ENCODE results near the gene GPR42.
"Not testable (repeated sequence)": the region's sequence is repeated elsewhere in the genome, so short reads cannot be mapped to it uniquely, and the experiment has no call there.

GPR42 gene

GRCh38 chr19:35396240-35396885 is 25.5 kb downstream of the GPR42 start:
- DNase-seq: no peak

GRCh38 chr19:35397064-35397463 is 26.2 kb downstream of the GPR42 start:
- no peak for DNase-seq

DNA sequence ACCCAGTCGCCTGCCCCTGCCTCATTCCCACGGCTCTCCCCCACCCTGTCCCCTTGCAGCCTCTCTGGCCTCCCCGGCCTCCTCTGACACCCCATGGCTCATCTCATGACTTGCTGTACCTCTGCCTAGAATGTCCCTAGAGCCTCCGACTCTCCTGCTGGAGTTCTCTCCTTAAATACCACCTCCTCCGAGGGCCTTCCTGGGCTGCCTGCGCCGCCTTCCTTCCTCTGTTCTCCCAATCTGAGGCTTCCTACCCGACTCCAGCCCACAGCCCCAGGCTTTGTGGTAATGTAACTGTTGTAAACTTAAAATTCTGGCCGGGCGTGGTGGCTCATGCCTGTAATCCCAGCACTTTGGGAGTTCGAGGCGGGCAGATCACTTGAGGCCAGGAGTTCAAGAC is 27.7 kb downstream of the GPR42 start:
- no peak for DNase-seq

- DNase-seq: no peak
Observed at GRCh38 chr19:35399231-35399630, 28.4 kb downstream of the GPR42 start.

GRCh38 chr19:35399948-35400772 is 29.3 kb downstream of the GPR42 start:
- no peak for DNase-seq

DNA sequence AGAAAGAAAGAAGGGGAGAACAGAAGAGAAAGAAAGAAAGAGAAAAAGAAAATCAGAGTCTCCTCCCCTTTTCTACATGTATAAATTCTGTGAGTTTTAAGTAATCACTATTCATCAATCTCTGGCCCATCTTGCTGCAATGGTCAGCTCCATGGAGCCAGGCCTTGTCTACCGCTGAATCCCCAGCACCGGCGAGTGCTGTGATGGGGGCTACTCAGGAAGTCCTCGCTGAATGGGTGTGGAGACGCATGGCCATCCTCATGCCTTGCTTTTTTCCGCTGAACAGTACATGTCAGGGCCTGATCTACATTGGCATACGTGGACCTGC is 29.9 kb downstream of the GPR42 start:
- DNase-seq: no peak

- not testable (repeated sequence) for DNase-seq
Observed at GRCh38 chr19:35401416-35401815, 30.5 kb downstream of the GPR42 start.

DNA sequence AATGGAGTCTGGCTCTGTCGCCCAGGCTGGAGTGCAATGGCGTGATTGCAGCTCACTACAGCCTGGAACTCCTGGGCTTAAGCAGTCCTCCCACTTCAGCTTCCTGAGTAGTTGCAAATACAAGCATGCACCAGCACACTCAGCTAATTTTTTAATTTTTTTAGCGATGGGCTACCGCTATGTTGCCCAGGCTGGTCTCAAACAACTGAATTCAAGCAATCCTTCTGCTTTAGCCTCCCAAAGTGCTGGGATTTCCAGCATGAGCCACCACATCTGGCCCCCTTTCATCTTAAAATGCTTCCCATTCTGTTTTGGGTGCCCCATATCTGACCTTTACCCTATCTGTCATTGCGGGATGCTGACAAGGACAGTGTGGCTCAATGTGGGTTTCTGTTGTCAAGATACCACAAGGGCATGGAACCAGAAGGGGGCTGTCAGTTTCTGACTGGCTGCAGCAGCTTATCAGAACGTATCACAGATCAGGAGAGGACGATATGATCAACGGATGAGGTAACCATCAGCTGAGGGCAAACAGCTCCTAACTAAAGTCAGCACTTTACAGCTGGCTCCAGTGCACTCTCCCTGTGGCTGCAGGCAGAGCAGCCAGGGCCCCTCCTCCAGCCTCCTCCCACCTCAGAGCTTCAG is 32.4 kb downstream of the GPR42 start:
- DNase-seq: no peak

GRCh38 chr19:35404879-35405622 is 34.2 kb downstream of the GPR42 start:
- DNase-seq: peak; percentile 47 to 69

DNA sequence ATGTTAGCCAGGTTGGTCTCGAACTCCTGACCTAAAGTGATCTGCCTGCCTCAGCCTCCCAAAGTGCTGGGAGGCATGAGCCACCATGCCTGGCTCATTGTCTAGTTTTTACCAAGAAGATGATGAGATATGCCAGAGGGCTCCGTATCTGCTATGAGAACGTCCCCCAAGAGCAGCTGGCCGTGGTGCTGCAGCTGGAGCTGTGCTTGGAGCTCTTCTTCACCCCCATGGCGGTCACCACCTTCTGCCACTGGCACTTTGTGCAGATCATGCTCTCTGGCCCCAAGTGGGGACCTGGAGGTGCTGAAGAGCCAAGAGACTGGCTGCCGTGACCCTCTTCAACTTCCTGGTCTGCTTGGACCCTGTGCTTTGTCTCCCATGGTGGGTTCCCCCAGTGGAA is 36.8 kb downstream of the GPR42 start:
- DNase-seq: no peak

- no peak for DNase-seq
Observed at GRCh38 chr19:35408284-35409171, 37.7 kb downstream of the GPR42 start.

- no peak for DNase-seq
Observed at GRCh38 chr19:35409191-35409590, 38.3 kb downstream of the GPR42 start.

DNA sequence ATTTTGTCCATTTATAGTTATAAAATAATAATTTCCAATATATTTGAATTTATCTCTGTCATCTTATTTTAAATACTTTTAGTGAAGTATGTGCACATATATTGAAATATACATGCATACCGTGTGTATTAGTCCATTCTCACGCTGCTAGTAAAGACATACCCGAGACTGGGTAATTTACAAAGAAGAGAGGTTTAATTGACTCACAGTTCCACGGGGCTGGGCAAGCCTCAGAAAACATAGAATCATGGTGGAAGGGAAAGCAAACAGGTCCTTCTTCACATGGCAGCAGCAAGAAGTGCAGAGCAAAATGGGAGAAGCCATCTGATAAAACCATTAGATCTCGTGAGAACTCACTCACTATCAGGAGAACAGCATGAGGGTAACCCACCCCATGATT is 39.6 kb downstream of the GPR42 start:
- DNase-seq: no peak

- no peak for DNase-seq
Observed at GRCh38 chr19:35414442-35414841, 43.6 kb downstream of the GPR42 start.

GRCh38 chr19:35416331-35416730 is 45.5 kb downstream of the GPR42 start:
- DNase-seq: no peak

- DNase-seq: no peak
Observed at GRCh38 chr19:35417278-35417677, 46.4 kb downstream of the GPR42 start.

GRCh38 chr19:35417713-35418534 is 47.1 kb downstream of the GPR42 start:
- no peak for DNase-seq

GRCh38 chr19:35419046-35419445 is 48.2 kb downstream of the GPR42 start:
- no peak for DNase-seq

DNA sequence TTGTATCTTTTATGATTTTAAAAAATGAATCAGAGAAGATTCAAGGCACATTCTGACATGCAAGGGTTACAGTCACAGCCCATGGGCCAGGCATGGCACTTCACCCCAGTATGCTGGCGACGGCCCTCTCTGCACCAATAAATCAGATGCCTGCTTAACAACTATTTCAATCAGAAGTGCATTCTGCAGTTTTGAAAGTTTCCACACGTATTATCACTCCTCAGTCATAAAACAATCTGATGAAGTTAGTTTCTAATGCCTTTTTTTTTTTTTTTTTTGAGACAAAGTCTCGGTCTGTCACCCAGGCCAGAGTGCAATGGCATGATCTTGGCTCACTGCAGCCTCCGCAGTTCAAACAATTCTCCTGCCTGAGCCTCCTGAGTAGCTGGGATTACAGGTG is 48.9 kb downstream of the GPR42 start:
- no peak for DNase-seq

GRCh38 chr19:35421362-35421761 is 50.5 kb downstream of the GPR42 start:
- no peak for DNase-seq
